ENCODE data around the gene STXBP4.

STXBP4 gene

GRCh38 chr17:55053855-55054254 is 85.3 kb downstream of the STXBP4 start:
- no peaks in the 10 kb centered on the region for H4K20me1 ChIP-seq (ENCODE audit: insufficient read depth, low read length)
- H3K4me3 ChIP-seq (ENCODE audit: low read depth, low read length, poor library complexity, severe bottlenecking): no peak overlapping the region
- no peak overlapping the region for H3K27ac ChIP-seq (ENCODE audit: low read depth, low read length, poor library complexity, severe bottlenecking)
- TF ChIP-seq CTCF (IDR thresholded peaks at IDR 0.05; ENCODE audit: low read length) (peak; percentile 39; the same call in 1 of the 2 replicates), EZH2 (IDR thresholded peaks at IDR 0.05; ENCODE audit: borderline replicate concordance, low read length) (no peak)
- no peak overlapping the region for H3K9ac ChIP-seq (ENCODE audit: low read length)
- no peaks in the 10 kb centered on the region for H3K9me2 ChIP-seq (ENCODE audit: low read depth, low read length)
- H3K9me3 ChIP-seq (ENCODE audit: low read length): no peaks in the 10 kb centered on the region
- no peaks in the 10 kb centered on the region for H3K79me2 ChIP-seq (ENCODE audit: insufficient read depth, low read length)
- no peaks in the 10 kb centered on the region for H3K36me3 ChIP-seq (ENCODE audit: insufficient read depth, low read length)
- no peak overlapping the region for H2AFZ ChIP-seq (ENCODE audit: low read length)
- no peaks in the 10 kb centered on the region for H3K27me3 ChIP-seq (ENCODE audit: insufficient read depth, low read length)
- no peaks in the 10 kb centered on the region for H3F3A ChIP-seq (ENCODE audit: insufficient read depth, low read length)
- H3K4me2 ChIP-seq (ENCODE audit: low read length): no peak overlapping the region
- H3K4me1 ChIP-seq (ENCODE audit: insufficient read depth, low read length, severe bottlenecking): no peaks in the 10 kb centered on the region

- Histone ChIP-seq H3K36me3 (ENCODE audit: insufficient read depth, low read length) (no peaks in the 10 kb centered on the region), H2AFZ (ENCODE audit: low read length) (no peak overlapping the region), H4K20me1 (ENCODE audit: insufficient read depth, low read length) (no peaks in the 10 kb centered on the region), H3K4me3 (ENCODE audit: low read depth, low read length, poor library complexity, severe bottlenecking) (no peak overlapping the region), H3F3A (ENCODE audit: insufficient read depth, low read length) (no peaks in the 10 kb centered on the region), H3K9me3 (ENCODE audit: low read length) (no peaks in the 10 kb centered on the region), H3K79me2 (ENCODE audit: insufficient read depth, low read length) (no peaks in the 10 kb centered on the region), H3K9me2 (ENCODE audit: low read depth, low read length) (no peaks in the 10 kb centered on the region), H3K4me2 (ENCODE audit: low read length) (no peak overlapping the region), H3K27ac (ENCODE audit: low read depth, low read length, poor library complexity, severe bottlenecking) (no peak overlapping the region), H3K27me3 (ENCODE audit: insufficient read depth, low read length) (no peaks in the 10 kb centered on the region), H3K4me1 (ENCODE audit: insufficient read depth, low read length, severe bottlenecking) (no peaks in the 10 kb centered on the region), H3K9ac (ENCODE audit: low read length) (no peak overlapping the region)
- no peak for TF ChIP-seq CTCF (IDR thresholded peaks at IDR 0.05; ENCODE audit: low read length)
- TF ChIP-seq EZH2 (IDR thresholded peaks at IDR 0.05; ENCODE audit: borderline replicate concordance, low read length): no peak
Observed at GRCh38 chr17:55054429-55054828, 85.9 kb downstream of the STXBP4 start.

- H3K9me2 ChIP-seq (ENCODE audit: low read depth, low read length): no peaks in the 10 kb centered on the region
- H4K20me1 ChIP-seq (ENCODE audit: insufficient read depth, low read length): no peaks in the 10 kb centered on the region
- TF ChIP-seq EZH2 (IDR thresholded peaks at IDR 0.05; ENCODE audit: borderline replicate concordance, low read length) (no peak), CTCF (IDR thresholded peaks at IDR 0.05; ENCODE audit: low read length) (no peak)
- no peaks in the 10 kb centered on the region for H3K36me3 ChIP-seq (ENCODE audit: insufficient read depth, low read length)
- no peaks in the 10 kb centered on the region for H3F3A ChIP-seq (ENCODE audit: insufficient read depth, low read length)
- no peak overlapping the region for H3K27ac ChIP-seq (ENCODE audit: low read depth, low read length, poor library complexity, severe bottlenecking)
- no peaks in the 10 kb centered on the region for H3K9me3 ChIP-seq (ENCODE audit: low read length)
- H3K4me3 ChIP-seq (ENCODE audit: low read depth, low read length, poor library complexity, severe bottlenecking): no peak overlapping the region
- H3K79me2 ChIP-seq (ENCODE audit: insufficient read depth, low read length): no peaks in the 10 kb centered on the region
- no peak overlapping the region for H3K4me2 ChIP-seq (ENCODE audit: low read length)
- no peaks in the 10 kb centered on the region for H3K4me1 ChIP-seq (ENCODE audit: insufficient read depth, low read length, severe bottlenecking)
- no peak overlapping the region for H3K9ac ChIP-seq (ENCODE audit: low read length)
- H2AFZ ChIP-seq (ENCODE audit: low read length): no peak overlapping the region
- H3K27me3 ChIP-seq (ENCODE audit: insufficient read depth, low read length): no peaks in the 10 kb centered on the region
Observed at GRCh38 chr17:55056526-55056925, 88.0 kb downstream of the STXBP4 start.

Data from OCI-LY1 (cell line).